MM.1S (cell line): ENCODE measurements around the gene LCLAT1.
"Not testable (repeated sequence)": the region's sequence is repeated elsewhere in the genome, so short reads cannot be mapped to it uniquely, and the experiment has no call there.

ENCODE experiments used
- DNase-seq: peaks from one replicate; pipeline ENCODE4 v3.0.0-alpha.2; 2015
- H2AFZ ChIP-seq: fragments of 300-600 bp; sonication (generic); 2 replicates; pipeline ENCODE4 v1.6.0; 2016; ENCODE audit warnings: antibody characterized with exemption, low read length
- H3F3A ChIP-seq: fragments of 300-600 bp; sonication (generic); 2 replicates; pipeline ENCODE4 v1.6.1; 2016; ENCODE audit warnings: mild to moderate bottlenecking, antibody characterized with exemption, low read length, moderate library complexity, mixed read lengths; ENCODE audit not compliant: insufficient read depth
- H3K27ac ChIP-seq: fragments of 300-600 bp; sonication (generic); 2 replicates; pipeline ENCODE4 v1.5.1; 2016; ENCODE audit warnings: mild to moderate bottlenecking, low read length
- H3K27me3 ChIP-seq: fragments of 300-600 bp; sonication (generic); replicated peaks from 2 replicates; pipeline ENCODE4 v1.6.0; 2016; ENCODE audit warnings: low read length; ENCODE audit not compliant: insufficient read depth
- H3K36me3 ChIP-seq: fragments of 300-600 bp; sonication (generic); replicated peaks from 2 replicates; pipeline ENCODE4 v1.6.1; 2016; ENCODE audit warnings: mild to moderate bottlenecking, low read length, mixed read lengths; ENCODE audit not compliant: insufficient read depth
- H3K4me1 ChIP-seq: fragments of 300-600 bp; sonication (generic); 2 replicates; pipeline ENCODE4 v1.6.1; 2016; ENCODE audit warnings: low read length, mixed read lengths
- H3K4me2 ChIP-seq: fragments of 300-600 bp; sonication (generic); 2 replicates; pipeline ENCODE4 v1.6.0; 2016; ENCODE audit warnings: low read depth, low read length
- H3K4me3 ChIP-seq: fragments of 300-600 bp; sonication (generic); 2 replicates; pipeline ENCODE4 v1.5.1; 2016; ENCODE audit warnings: low read length, mixed read lengths
- H3K79me2 ChIP-seq: fragments of 300-600 bp; sonication (generic); 2 replicates; pipeline ENCODE4 v1.6.1; 2016; ENCODE audit warnings: mixed run types, low read length, mixed read lengths
- H3K9ac ChIP-seq: fragments of 300-600 bp; sonication (generic); 2 replicates; pipeline ENCODE4 v1.6.1; 2016; ENCODE audit warnings: low read length, mixed read lengths
- H3K9me2 ChIP-seq: fragments of 300-600 bp; sonication (generic); replicated peaks from 2 replicates; pipeline ENCODE4 v1.6.1; 2016; ENCODE audit warnings: mild to moderate bottlenecking, low read length, mixed read lengths; ENCODE audit not compliant: insufficient read depth
- H3K9me3 ChIP-seq: fragments of 300-600 bp; sonication (generic); replicated peaks from 2 replicates; pipeline ENCODE4 v1.6.1; 2016; ENCODE audit warnings: mild to moderate bottlenecking, low read length, mixed read lengths; ENCODE audit not compliant: insufficient read depth
- H4K20me1 ChIP-seq: fragments of 300-600 bp; sonication (generic); 2 replicates; pipeline ENCODE4 v1.6.1; 2016; ENCODE audit warnings: mild to moderate bottlenecking, low read length, moderate library complexity, mixed read lengths; ENCODE audit not compliant: insufficient read depth
- CTCF ChIP-seq: fragments of 300-600 bp; sonication (generic); IDR thresholded peaks from 2 replicates; pipeline ENCODE4 v1.5.1; 2016; ENCODE audit warnings: antibody characterized with exemption, low read length, mixed read lengths
- EZH2 ChIP-seq: fragments of 300-600 bp; sonication (generic); optimal IDR thresholded peaks from 2 replicates; pipeline ENCODE3; 2017; ENCODE audit warnings: low read depth, mild to moderate bottlenecking, antibody characterized with exemption, low read length, mixed read lengths
- EZH2phosphoT487 ChIP-seq: fragments of 300-600 bp; sonication (generic); IDR thresholded peaks from 2 replicates; pipeline ENCODE4 v1.6.1; 2018; ENCODE audit warnings: antibody characterized with exemption, low read length

The LCLAT1 gene

GRCh38 chr2:30492185-30492584, 45.1 kb downstream of the LCLAT1 start:
- Histone ChIP-seq H3K4me1 (0 out of 2 replicates have a peak, but pooled peaks cover 4% of the 10 kb centered on the region), H4K20me1 (no peaks in the 10 kb centered on the region), H3K9ac (no peak overlapping the region), H3K27ac (no peak overlapping the region), H3K36me3 (no peaks in the 10 kb centered on the region), H3F3A (no peaks in the 10 kb centered on the region; the same call in 1 of the 2 replicates), H3K9me3 (no peaks in the 10 kb centered on the region), H2AFZ (no peak overlapping the region), H3K9me2 (no peaks in the 10 kb centered on the region), H3K27me3 (no peaks in the 10 kb centered on the region), H3K4me2 (no peak overlapping the region), H3K4me3 (no peak overlapping the region), H3K79me2 (no peaks in the 10 kb centered on the region)
- TF ChIP-seq EZH2phosphoT487 = no peak
- no peak for TF ChIP-seq CTCF
- no peak for DNase-seq

- Histone ChIP-seq H3K27ac (no peak overlapping the region), H3K4me2 (no peak overlapping the region), H3K4me1 (0 out of 2 replicates have a peak, but pooled peaks cover 4% of the 10 kb centered on the region), H3K9me2 (no peaks in the 10 kb centered on the region), H3K79me2 (no peaks in the 10 kb centered on the region), H3K36me3 (no peaks in the 10 kb centered on the region), H3K4me3 (no peak overlapping the region), H4K20me1 (no peaks in the 10 kb centered on the region), H2AFZ (no peak overlapping the region), H3F3A (no peaks in the 10 kb centered on the region; the same call in 1 of the 2 replicates), H3K9ac (no peak overlapping the region), H3K9me3 (no peaks in the 10 kb centered on the region), H3K27me3 (no peaks in the 10 kb centered on the region)
- no peak for TF ChIP-seq EZH2phosphoT487
- no peak for TF ChIP-seq CTCF
- TF ChIP-seq EZH2 = no peak
- no peak for DNase-seq
Observed at GRCh38 chr2:30492619-30493018, 45.6 kb downstream of the LCLAT1 start.

GRCh38 chr2:30493440-30493839, 46.4 kb downstream of the LCLAT1 start:
- Histone ChIP-seq H3K9ac (no peak overlapping the region), H3K9me3 (no peaks in the 10 kb centered on the region), H2AFZ (no peak overlapping the region), H3K36me3 (no peaks in the 10 kb centered on the region), H4K20me1 (no peaks in the 10 kb centered on the region), H3K27ac (no peak overlapping the region), H3K4me3 (no peak overlapping the region), H3K9me2 (no peaks in the 10 kb centered on the region), H3K4me2 (no peak overlapping the region), H3K27me3 (no peaks in the 10 kb centered on the region), H3K4me1 (no peaks in the 10 kb centered on the region), H3K79me2 (no peaks in the 10 kb centered on the region), H3F3A (no peaks in the 10 kb centered on the region)
- TF ChIP-seq EZH2phosphoT487 (no peak), CTCF (no peak), EZH2 (no peak)
- no peak for DNase-seq

GRCh38 chr2:30495896-30496295, 48.9 kb downstream of the LCLAT1 start:
- H3K4me3 ChIP-seq, H3K9me2 ChIP-seq, H3K9ac ChIP-seq, H3K4me1 ChIP-seq, H3F3A ChIP-seq, H3K4me2 ChIP-seq, DNase-seq, H3K27ac ChIP-seq, H3K36me3 ChIP-seq, H3K79me2 ChIP-seq, H2AFZ ChIP-seq, H4K20me1 ChIP-seq, H3K9me3 ChIP-seq, H3K27me3 ChIP-seq: not testable (repeated sequence)
